NCI-H2196 treated with DMSO at 0.1 percent for 48 hours (cell line): ENCODE data around the gene ACAA2.

ENCODE experiments used
- DNase-seq: peaks from one replicate; lab custom pipeline; 2025; ENCODE audit not compliant: unreplicated experiment; lab: John Stamatoyannopoulos, UW

The ACAA2 gene

GRCh38 chr18:49768051-49768391 lies 45.3 kb downstream of the ACAA2 start:
- peak; percentile 31 for DNase-seq

- DNase-seq = no peak
Measured at GRCh38 chr18:49767111-49768050, 46.0 kb downstream of the ACAA2 start.

GRCh38 chr18:49766646-49767045 lies 46.7 kb downstream of the ACAA2 start:
- no peak for DNase-seq

GRCh38 chr18:49764032-49764431 lies 49.3 kb downstream of the ACAA2 start:
- DNase-seq = no peak

GRCh38 chr18:49763590-49763989 lies 49.7 kb downstream of the ACAA2 start:
- no peak for DNase-seq

- no peak for DNase-seq
Measured at GRCh38 chr18:49762191-49763077, 50.9 kb downstream of the ACAA2 start.

GRCh38 chr18:49761771-49762170 lies 51.6 kb downstream of the ACAA2 start:
- DNase-seq = no peak

- DNase-seq = no peak
Measured at GRCh38 chr18:49758263-49758610, 55.1 kb downstream of the ACAA2 start.

GRCh38 chr18:49757513-49758262 lies 55.6 kb downstream of the ACAA2 start:
- DNase-seq = no peak

- DNase-seq = no peak
Measured at GRCh38 chr18:49756671-49757362, 56.5 kb downstream of the ACAA2 start.

GRCh38 chr18:49756135-49756534 lies 57.2 kb downstream of the ACAA2 start:
- DNase-seq = no peak

GRCh38 chr18:49755489-49755888 lies 57.8 kb downstream of the ACAA2 start:
- DNase-seq = no peak

- DNase-seq = no peak
Measured at GRCh38 chr18:49754866-49755265, 58.5 kb downstream of the ACAA2 start.

GRCh38 chr18:49753643-49754042 lies 59.7 kb downstream of the ACAA2 start:
- no peak for DNase-seq

- no peak for DNase-seq
Measured at GRCh38 chr18:49752095-49752457, 61.3 kb downstream of the ACAA2 start.

GRCh38 chr18:49751427-49752094 lies 61.8 kb downstream of the ACAA2 start:
- no peak for DNase-seq

GRCh38 chr18:49749563-49749962 lies 63.8 kb downstream of the ACAA2 start:
- DNase-seq = no peak

- no peak for DNase-seq
Measured at GRCh38 chr18:49747876-49748275, 65.5 kb downstream of the ACAA2 start.

- DNase-seq = no peak
Measured at GRCh38 chr18:49745045-49746014, 68.0 kb downstream of the ACAA2 start.
